Muscle of back (tissue), 13 donors: ENCODE data around the gene DZIP1L. TPM values are rescaled to one million over a fixed set of nuclear protein-coding genes. Genes with fewer than 3 reads are reported as not detected.
"Not testable (repeated sequence)": the region's sequence is repeated elsewhere in the genome, so short reads cannot be mapped to it uniquely, and the experiment has no call there.

Experiments
- DNase-seq, 3 donors: peaks; one replicate each; pipeline versions ENCODE4 v3.0.0 to v3.0.0-alpha.2; 2013
- long read RNA-seq, 9 donors: transcript quantifications; one replicate each; lab custom pipeline, GENCODE V29; 2026
- polyA plus RNA-seq, 10 donors: library from polyadenylated mRNA; unstranded; fragments of 120-200 nt; gene quantifications; one replicate each; pipeline ENCODE4 v1.2.1, GENCODE V29; 2013; ENCODE audit not compliant: insufficient read length in 10 of 10

Gene DZIP1L
- polyA plus RNA-seq = 10 to 100 TPM in 1 of 10 donors, 1 to 10 TPM in 9; 5.3 to 12.4 (median 6.9) TPM
- long read RNA-seq, donor 1 = 0 reads
- long read RNA-seq, donor 2 = 0 reads
- long read RNA-seq, donor 3 = 0 reads
- long read RNA-seq, donor 4 = 0 reads
- long read RNA-seq, donor 5 = 0 reads
- long read RNA-seq, donor 6, partial matches to known transcripts = 0 of 1 reads
- long read RNA-seq, donor 6, other reads (novel, unspliced or antisense) = 0 of 1 reads
- long read RNA-seq, donor 7, partial matches to known transcripts = 0 of 1 reads
- long read RNA-seq, donor 7, other reads (novel, unspliced or antisense) = 0 of 1 reads
- long read RNA-seq, donor 8 = 0 reads
- long read RNA-seq, donor 9 = 0 reads

GRCh38 chr3:138114988-138115971, at the start of gene DZIP1L:
DZIP1L (minus strand) TSS chr3:138115608; CDS start chr3:138103971, 11,637 bp downstream.
- DNase-seq = peak; percentile 83 to 96 (median 84)

GRCh38 chr3:138165061-138165460, 49.7 kb upstream of the DZIP1L start:
- no peak for DNase-seq

- no peak for DNase-seq
Measured at GRCh38 chr3:138157743-138158142, 42.3 kb upstream of the DZIP1L start.

- DNase-seq = no peak
Measured at GRCh38 chr3:138154534-138154933, 39.1 kb upstream of the DZIP1L start.

GRCh38 chr3:138148503-138148902, 33.1 kb upstream of the DZIP1L start:
- no peak for DNase-seq

- DNase-seq = not testable (repeated sequence)
Measured at GRCh38 chr3:138142181-138142580, 26.8 kb upstream of the DZIP1L start.

GRCh38 chr3:138140940-138141339, 25.5 kb upstream of the DZIP1L start:
- no peak for DNase-seq

- DNase-seq = no peak
Measured at GRCh38 chr3:138139691-138140090, 24.3 kb upstream of the DZIP1L start.

GRCh38 chr3:138137861-138138260, 22.5 kb upstream of the DZIP1L start:
- no peak for DNase-seq

GRCh38 chr3:138136201-138136600, 20.8 kb upstream of the DZIP1L start:
- no peak for DNase-seq

- no peak for DNase-seq
Measured at GRCh38 chr3:138135833-138136194, 20.4 kb upstream of the DZIP1L start.

GRCh38 chr3:138135146-138135832, 19.9 kb upstream of the DZIP1L start:
- no peak for DNase-seq

GRCh38 chr3:138132239-138132638, 16.8 kb upstream of the DZIP1L start, which contains the start of gene A4GNT:
A4GNT (minus strand) TSS chr3:138132390; CDS start chr3:138131256, 1,134 bp downstream.
- no peak for DNase-seq

GRCh38 chr3:138127636-138128365, 12.4 kb upstream of the DZIP1L start:
- no peak for DNase-seq

GRCh38 chr3:138125548-138126221, 10.3 kb upstream of the DZIP1L start:
- DNase-seq = peak in 2 of 3 donors; percentile 6 to 40

GRCh38 chr3:138124706-138125355, 9.4 kb upstream of the DZIP1L start:
- peak; percentile 27 to 49 (median 36) for DNase-seq

- DNase-seq = no peak
Measured at GRCh38 chr3:138124188-138124587, 8.8 kb upstream of the DZIP1L start.

- no peak for DNase-seq
Measured at GRCh38 chr3:138119423-138119766, 4.0 kb upstream of the DZIP1L start.

GRCh38 chr3:138118612-138119422, 3.4 kb upstream of the DZIP1L start:
- DNase-seq = peak; percentile 60 to 80 (median 67)
